ENCODE measurements around the gene GGTLC2. TPM values are rescaled to one million over a fixed set of nuclear protein-coding genes. Genes with fewer than 3 reads are reported as not detected.

GGTLC2 gene
- total RNA-seq, 1 donor from 2014 or later = not detected

DNA sequence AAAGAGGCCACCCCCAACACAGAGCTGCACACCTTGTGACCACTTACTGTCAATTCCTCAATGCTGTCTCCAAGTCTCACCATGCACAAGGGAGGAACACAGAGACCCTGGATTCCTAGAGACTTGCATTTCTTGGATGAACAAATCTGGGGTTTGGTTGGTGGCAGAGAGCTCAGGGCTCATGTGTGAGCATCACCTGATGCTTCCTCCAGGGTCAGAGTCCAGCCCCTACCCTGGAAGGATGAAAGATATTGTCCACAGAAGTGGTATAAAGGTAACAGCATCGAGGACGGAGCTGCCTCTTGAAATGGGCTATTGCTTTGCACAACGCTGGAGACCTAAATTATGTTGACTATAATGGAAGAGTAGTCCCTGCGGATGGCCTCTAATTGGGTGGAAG lies 36.0 kb downstream of the GGTLC2 start:
- Mint-ChIP-seq H3K27ac (ENCODE audit: unreplicated experiment) (no peak overlapping the region), H3K4me3 (ENCODE audit: unreplicated experiment) (no peak overlapping the region), H3K4me1 (ENCODE audit: unreplicated experiment) (no peaks in the 10 kb centered on the region), H3K27me3 (ENCODE audit: unreplicated experiment) (peaks cover 3% of the 10 kb centered on the region), H3K9me3 (ENCODE audit: unreplicated experiment) (no peaks in the 10 kb centered on the region), H3K36me3 (ENCODE audit: low read depth, unreplicated experiment) (peaks cover 3% of the 10 kb centered on the region)
- TF ChIP-seq, protein P1, sequence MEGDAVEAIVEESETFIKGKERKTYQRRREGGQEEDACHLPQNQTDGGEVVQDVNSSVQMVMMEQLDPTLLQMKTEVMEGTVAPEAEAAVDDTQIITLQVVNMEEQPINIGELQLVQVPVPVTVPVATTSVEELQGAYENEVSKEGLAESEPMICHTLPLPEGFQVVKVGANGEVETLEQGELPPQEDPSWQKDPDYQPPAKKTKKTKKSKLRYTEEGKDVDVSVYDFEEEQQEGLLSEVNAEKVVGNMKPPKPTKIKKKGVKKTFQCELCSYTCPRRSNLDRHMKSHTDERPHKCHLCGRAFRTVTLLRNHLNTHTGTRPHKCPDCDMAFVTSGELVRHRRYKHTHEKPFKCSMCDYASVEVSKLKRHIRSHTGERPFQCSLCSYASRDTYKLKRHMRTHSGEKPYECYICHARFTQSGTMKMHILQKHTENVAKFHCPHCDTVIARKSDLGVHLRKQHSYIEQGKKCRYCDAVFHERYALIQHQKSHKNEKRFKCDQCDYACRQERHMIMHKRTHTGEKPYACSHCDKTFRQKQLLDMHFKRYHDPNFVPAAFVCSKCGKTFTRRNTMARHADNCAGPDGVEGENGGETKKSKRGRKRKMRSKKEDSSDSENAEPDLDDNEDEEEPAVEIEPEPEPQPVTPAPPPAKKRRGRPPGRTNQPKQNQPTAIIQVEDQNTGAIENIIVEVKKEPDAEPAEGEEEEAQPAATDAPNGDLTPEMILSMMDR (IDR thresholded peaks at IDR 0.05; ENCODE audit: unreplicated experiment) = no peak
- no peak for DNase-seq (ENCODE audit: low spot score)

DNA sequence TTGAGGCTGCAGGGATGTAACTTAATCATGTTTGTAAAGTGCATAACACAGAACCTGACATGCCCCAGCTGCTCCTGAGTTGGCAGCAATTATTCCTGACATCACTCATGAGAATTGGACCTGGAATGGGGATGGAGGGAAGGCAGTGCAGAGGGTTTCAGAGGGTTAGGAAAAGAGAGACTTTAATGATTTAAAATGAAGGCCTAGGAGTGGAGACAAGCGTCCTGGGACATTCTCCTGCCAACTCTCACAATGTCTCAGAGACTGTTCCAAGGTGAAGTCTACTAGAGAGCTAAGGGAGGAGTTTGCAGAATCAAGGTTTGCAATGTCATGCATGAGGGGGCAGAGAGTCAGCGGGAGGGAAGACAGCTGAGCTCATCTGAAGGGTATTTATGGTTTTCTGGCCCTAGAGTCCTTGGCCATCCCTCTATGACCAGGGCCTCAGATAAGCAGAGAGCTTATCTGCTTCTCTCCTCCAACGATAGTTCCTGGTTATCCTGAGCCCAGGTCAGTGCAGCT lies 36.9 kb downstream of the GGTLC2 start:
- no peaks in the 10 kb centered on the region for H3K4me1 Mint-ChIP-seq (ENCODE audit: unreplicated experiment)
- DNase-seq (ENCODE audit: low spot score) = no peak
- peaks cover 3% of the 10 kb centered on the region for H3K27me3 Mint-ChIP-seq (ENCODE audit: unreplicated experiment)
- H3K9me3 Mint-ChIP-seq (ENCODE audit: unreplicated experiment) = no peaks in the 10 kb centered on the region
- TF ChIP-seq, protein P1 (IDR thresholded peaks at IDR 0.05; ENCODE audit: unreplicated experiment) = no peak
- peaks cover 3% of the 10 kb centered on the region for H3K36me3 Mint-ChIP-seq (ENCODE audit: low read depth, unreplicated experiment)
- H3K27ac Mint-ChIP-seq (ENCODE audit: unreplicated experiment) = no peak overlapping the region
- H3K4me3 Mint-ChIP-seq (ENCODE audit: unreplicated experiment) = no peak overlapping the region

DNA sequence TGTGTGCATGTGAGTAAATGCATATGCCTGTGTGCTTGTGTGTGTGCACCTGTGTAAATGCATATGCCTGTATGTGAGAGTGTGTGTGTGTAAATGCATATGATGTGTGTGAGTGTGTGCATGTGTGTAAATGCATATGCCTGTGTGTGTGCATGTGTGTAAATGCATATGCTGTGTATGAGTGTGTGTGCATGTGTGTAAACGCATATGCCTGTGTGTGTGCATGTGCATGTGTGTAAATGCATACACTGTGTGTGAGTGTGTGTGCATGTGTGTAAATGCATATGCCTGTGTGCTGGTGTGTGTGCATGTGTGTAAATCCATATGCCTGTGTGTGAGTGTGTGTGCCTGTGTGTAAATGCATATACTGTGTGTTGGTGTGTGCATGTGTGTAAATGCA lies 37.8 kb downstream of the GGTLC2 start:
- Mint-ChIP-seq H3K27me3 (ENCODE audit: unreplicated experiment) (peaks cover 3% of the 10 kb centered on the region), H3K4me3 (ENCODE audit: unreplicated experiment) (peak overlapping the region; percentile 38), H3K9me3 (ENCODE audit: unreplicated experiment) (no peaks in the 10 kb centered on the region), H3K4me1 (ENCODE audit: unreplicated experiment) (no peaks in the 10 kb centered on the region), H3K36me3 (ENCODE audit: low read depth, unreplicated experiment) (peaks cover 3% of the 10 kb centered on the region), H3K27ac (ENCODE audit: unreplicated experiment) (peak overlapping the region; percentile 30)
- no peak for DNase-seq (ENCODE audit: low spot score)
- TF ChIP-seq, protein P1 (IDR thresholded peaks at IDR 0.05; ENCODE audit: unreplicated experiment) = no peak

DNA sequence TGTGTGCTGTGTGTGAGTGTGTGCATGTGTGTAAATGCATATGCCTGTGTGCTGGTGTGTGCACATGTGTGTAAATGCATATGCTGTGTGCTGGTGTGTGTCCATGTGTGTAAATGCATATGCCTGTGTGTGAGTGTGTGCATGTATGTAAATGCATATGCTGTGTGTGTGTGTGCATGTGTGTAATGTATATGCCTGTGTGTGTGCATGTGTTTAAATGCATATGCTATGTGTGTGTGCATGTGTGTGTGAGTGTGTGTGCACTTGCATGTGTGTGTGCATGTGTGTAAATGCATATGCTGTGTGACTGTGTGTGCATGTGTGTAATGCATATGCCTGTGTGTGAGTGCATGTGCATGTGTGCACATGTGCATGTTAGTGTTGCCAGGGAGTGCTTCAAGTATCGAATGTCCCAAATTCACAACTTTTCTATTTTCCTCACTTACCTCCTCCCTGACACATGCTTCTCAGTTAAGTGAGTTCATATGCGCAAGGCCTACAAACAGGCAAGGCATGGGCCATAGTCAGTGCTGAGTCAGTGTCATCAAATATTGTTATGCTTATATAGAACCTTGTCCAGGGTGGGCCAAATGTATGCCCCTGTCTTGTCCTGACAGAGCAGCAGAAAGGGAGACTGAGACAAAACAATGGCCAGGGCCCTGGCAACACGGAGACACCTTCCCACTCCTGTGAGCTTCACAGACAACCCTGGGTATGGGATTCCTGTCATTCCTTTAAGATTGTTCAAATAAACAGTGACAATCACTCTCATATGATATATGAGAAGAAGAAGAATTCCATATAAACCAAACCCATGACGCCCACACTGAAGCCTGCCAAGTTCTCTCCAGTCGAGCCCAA lies 38.6 kb downstream of the GGTLC2 start:
- H3K27me3 Mint-ChIP-seq (ENCODE audit: unreplicated experiment) = peaks cover 5% of the 10 kb centered on the region
- H3K27ac Mint-ChIP-seq (ENCODE audit: unreplicated experiment) = no peak overlapping the region
- no peak for DNase-seq (ENCODE audit: low spot score)
- H3K36me3 Mint-ChIP-seq (ENCODE audit: low read depth, unreplicated experiment) = peaks cover 3% of the 10 kb centered on the region
- H3K4me1 Mint-ChIP-seq (ENCODE audit: unreplicated experiment) = no peaks in the 10 kb centered on the region
- H3K4me3 Mint-ChIP-seq (ENCODE audit: unreplicated experiment) = no peak overlapping the region
- no peaks in the 10 kb centered on the region for H3K9me3 Mint-ChIP-seq (ENCODE audit: unreplicated experiment)
- TF ChIP-seq, protein P1 (IDR thresholded peaks at IDR 0.05; ENCODE audit: unreplicated experiment) = no peak
